Left renal cortex interstitium (tissue), 4 donors: Measurements from ENCODE around the gene SCNN1B. TPM values are rescaled to one million over a fixed set of nuclear protein-coding genes. Genes with fewer than 3 reads are reported as not detected.
A peak's percentile ranks its signal among the peaks of the same experiment; 100 is the strongest.
"Not testable (repeated sequence)": the region's sequence is repeated elsewhere in the genome, so short reads cannot be mapped to it uniquely, and the experiment has no call there.

ENCODE experiments used
- DNase-seq, 4 donors: peaks; one replicate each; pipeline ENCODE4 v3.0.0-alpha.2; 2013; ENCODE audit warnings: low read depth in 4 of 4, low spot score in 2 of 4, missing footprints in 1 of 4
- polyA plus RNA-seq, 4 donors: library from polyadenylated mRNA; unstranded; fragments of 120-200 nt; gene quantifications; one replicate each; pipeline ENCODE4 v1.2.1, GENCODE V29; 2013; ENCODE audit not compliant: insufficient read length in 4 of 4

The SCNN1B gene
- 10 to 100 TPM; 12.8 to 26.0 (median 16.2) TPM for polyA plus RNA-seq

GRCh38 chr16:23302045-23302956 lies at the start of gene SCNN1B:
SCNN1B (plus strand) TSS chr16:23302302; CDS start chr16:23348600, 46,298 bp downstream.
- DNase-seq: no peak

GRCh38 chr16:23252310-23252709 lies 49.8 kb upstream of the SCNN1B start:
- no peak for DNase-seq

- not testable (repeated sequence) for DNase-seq
These were observed 48.5 kb upstream of the SCNN1B start for GRCh38 chr16:23253650-23254049.

- no peak for DNase-seq
These were observed 47.8 kb upstream of the SCNN1B start for GRCh38 chr16:23254338-23254737.

- no peak for DNase-seq
These were observed 47.1 kb upstream of the SCNN1B start for GRCh38 chr16:23255000-23255399.

- no peak for DNase-seq
These were observed 45.7 kb upstream of the SCNN1B start for GRCh38 chr16:23256440-23256839.

- no peak for DNase-seq
These were observed 44.4 kb upstream of the SCNN1B start for GRCh38 chr16:23257682-23258081.

- no peak for DNase-seq
These were observed 43.2 kb upstream of the SCNN1B start for GRCh38 chr16:23258919-23259237.

- no peak for DNase-seq
These were observed 34.5 kb upstream of the SCNN1B start for GRCh38 chr16:23267647-23268046.

GRCh38 chr16:23268561-23268960 lies 33.5 kb upstream of the SCNN1B start:
- no peak for DNase-seq

GRCh38 chr16:23269248-23269953 lies 32.7 kb upstream of the SCNN1B start:
- DNase-seq: peak in 2 of 4 donors; percentile 29 to 52

GRCh38 chr16:23270654-23271053 lies 31.4 kb upstream of the SCNN1B start:
- no peak for DNase-seq

- no peak for DNase-seq
These were observed 27.1 kb upstream of the SCNN1B start for GRCh38 chr16:23274968-23275367.

GRCh38 chr16:23276821-23277220 lies 25.3 kb upstream of the SCNN1B start:
- no peak for DNase-seq

GRCh38 chr16:23278031-23278430 lies 24.1 kb upstream of the SCNN1B start:
- DNase-seq: no peak

GRCh38 chr16:23279721-23280153 lies 22.4 kb upstream of the SCNN1B start:
- peak in 1 of 4 donors; percentile 29 for DNase-seq

- no peak for DNase-seq
These were observed 21.6 kb upstream of the SCNN1B start for GRCh38 chr16:23280483-23280967.

- DNase-seq: no peak
These were observed 19.5 kb upstream of the SCNN1B start for GRCh38 chr16:23282568-23282967.

GRCh38 chr16:23283571-23283970 lies 18.5 kb upstream of the SCNN1B start:
- no peak for DNase-seq

GRCh38 chr16:23284584-23284983 lies 17.5 kb upstream of the SCNN1B start:
- DNase-seq: no peak

GRCh38 chr16:23286131-23286532 lies 16.0 kb upstream of the SCNN1B start:
- no peak for DNase-seq

GRCh38 chr16:23288209-23288608 lies 13.9 kb upstream of the SCNN1B start:
- no peak for DNase-seq
